ENCODE measurements around the gene FAM180A.

GRCh38 chr7:135716677-135717238, 31.9 kb downstream of the FAM180A start:
- TF ChIP-seq CTCF (IDR thresholded peaks at IDR 0.05; ENCODE audit: insufficient read depth, low read length) (no peak), GABPA (IDR thresholded peaks at IDR 0.05; ENCODE audit: low read depth) (no peak)

All from HL-60 (cell line).